Ovary (tissue), 3 donors: Measurements from ENCODE around the gene INSR.

Source experiments
- POLR2A ChIP-seq: fragments of 450-650 bp; IDR thresholded peaks from one replicate; pipeline ENCODE4 v1.6.1; 2017; ENCODE audit warnings: antibody characterized with exemption, mild to moderate bottlenecking, moderate library complexity
- TF ChIP-seq, protein P1 (sequence below), 3 donors: fragments of 450-650 bp in 2 of 3; fragments of 200-600 bp in 1 of 3; IDR thresholded peaks; one replicate each; pipeline versions ENCODE4 v1.5.1 to v1.8.0; 2016 to 2022; ENCODE audit warnings: antibody characterized with exemption in 3 of 3, mild to moderate bottlenecking in 1 of 3
- donor health status: DM: no; HTN: no; CAD: no.

DNA sequence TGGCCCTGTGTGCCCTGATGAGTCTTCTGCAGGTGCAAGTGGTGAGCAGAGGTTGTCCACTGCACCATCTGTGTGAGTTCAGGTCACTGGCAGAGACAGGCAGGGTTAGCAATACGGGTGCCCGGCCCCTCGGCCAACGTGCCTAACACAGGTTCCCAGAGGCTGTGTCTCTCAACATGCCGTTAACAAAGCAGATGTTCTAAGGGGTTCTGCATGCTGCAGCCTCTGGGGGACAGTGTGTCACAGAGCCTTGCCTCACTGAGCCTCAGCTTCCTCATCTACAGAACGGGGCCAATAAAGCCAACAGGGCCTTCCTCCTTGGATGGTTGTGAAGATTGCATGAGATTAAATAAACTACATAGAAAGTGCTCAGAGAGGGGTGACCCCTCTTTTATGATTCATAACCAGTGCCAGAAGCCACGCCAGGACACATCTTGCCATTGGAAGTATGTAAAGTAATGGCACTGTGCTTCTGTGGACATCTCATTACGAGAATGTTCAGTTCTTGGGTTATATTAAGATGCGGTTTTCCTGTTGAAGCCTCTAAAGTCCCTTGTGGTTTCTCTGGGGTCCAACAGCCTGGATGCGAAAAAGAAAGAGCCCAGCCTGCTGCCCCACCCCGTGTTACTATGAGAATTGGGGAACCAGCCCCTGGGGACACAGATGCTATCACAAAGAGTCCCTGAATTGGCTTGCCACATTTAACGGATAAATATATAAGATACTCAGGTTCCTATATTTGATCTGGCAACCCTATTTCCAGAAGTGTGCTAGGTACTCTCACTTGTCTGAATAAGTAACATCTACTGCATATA, 43.4 kb upstream of the INSR start:
- TF ChIP-seq, protein P1, sequence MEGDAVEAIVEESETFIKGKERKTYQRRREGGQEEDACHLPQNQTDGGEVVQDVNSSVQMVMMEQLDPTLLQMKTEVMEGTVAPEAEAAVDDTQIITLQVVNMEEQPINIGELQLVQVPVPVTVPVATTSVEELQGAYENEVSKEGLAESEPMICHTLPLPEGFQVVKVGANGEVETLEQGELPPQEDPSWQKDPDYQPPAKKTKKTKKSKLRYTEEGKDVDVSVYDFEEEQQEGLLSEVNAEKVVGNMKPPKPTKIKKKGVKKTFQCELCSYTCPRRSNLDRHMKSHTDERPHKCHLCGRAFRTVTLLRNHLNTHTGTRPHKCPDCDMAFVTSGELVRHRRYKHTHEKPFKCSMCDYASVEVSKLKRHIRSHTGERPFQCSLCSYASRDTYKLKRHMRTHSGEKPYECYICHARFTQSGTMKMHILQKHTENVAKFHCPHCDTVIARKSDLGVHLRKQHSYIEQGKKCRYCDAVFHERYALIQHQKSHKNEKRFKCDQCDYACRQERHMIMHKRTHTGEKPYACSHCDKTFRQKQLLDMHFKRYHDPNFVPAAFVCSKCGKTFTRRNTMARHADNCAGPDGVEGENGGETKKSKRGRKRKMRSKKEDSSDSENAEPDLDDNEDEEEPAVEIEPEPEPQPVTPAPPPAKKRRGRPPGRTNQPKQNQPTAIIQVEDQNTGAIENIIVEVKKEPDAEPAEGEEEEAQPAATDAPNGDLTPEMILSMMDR (IDR thresholded peaks at IDR 0.05), result no peak
- TF ChIP-seq POLR2A, result no peak
